B cell (primary cell): Measurements from ENCODE around the gene BANP. TPM values are rescaled to one million over a fixed set of nuclear protein-coding genes. Genes with fewer than 3 reads are reported as not detected.
A peak's percentile ranks its signal among the peaks of the same experiment; 100 is the strongest.

Source experiments
- ATAC-seq: fragments of 200-7000 bp; cut with Tn5 transposase; one replicate; pipeline ENCODE4 v1.10.0; 2021; ENCODE audit warnings: low read depth, mild to moderate bottlenecking, moderate number of reproducible peaks, moderate library complexity
- CTCF ChIA-PET: fragments of 350-600 bp; sonication (Branson Sonifier 250); formaldehyde crosslinking; loops from one replicate; lab custom pipeline; 2021; ENCODE audit warnings: antibody characterized with exemption, inconsistent platforms; lab: Charles Lee
- POLR2A ChIA-PET: fragments of 350-600 bp; sonication (Branson Sonifier 250); formaldehyde crosslinking; loops from one replicate; lab custom pipeline; 2021; ENCODE audit warnings: antibody characterized with exemption; lab: Charles Lee
- DNase-seq: peaks from one replicate; pipeline ENCODE4 v3.0.0; 2013
- H2AFZ ChIP-seq: 2 replicates; pipeline ENCODE4 v1.6.1; 2012; ENCODE audit warnings: mild to moderate bottlenecking, low read depth, low read length; ENCODE audit not compliant: insufficient read depth, poor library complexity, severe bottlenecking
- H3K27ac ChIP-seq, 2 donors: 1 replicate in 1 of 2; 2 replicates in 1 of 2; pipeline ENCODE4 v1.5.1; 2012 to 2013; ENCODE audit warnings: low read length in 2 of 2, mild to moderate bottlenecking in 2 of 2, moderate library complexity in 1 of 2
- H3K27me3 ChIP-seq, 4 experiments: fragments of 200-600 bp in 1 of 4; sonication (generic) in 1 of 4; replicated peaks in 1 of 4; 1 replicate in 2 of 4; 2 replicates in 2 of 4; pipeline versions ENCODE4 v1.6.1 to v1.7.0; 2013 to 2016; ENCODE audit warnings: low read length in 3 of 4, mild to moderate bottlenecking in 2 of 4, mixed read lengths in 1 of 4, moderate library complexity in 1 of 4; ENCODE audit not compliant: insufficient read depth in 4 of 4, control insufficient read depth in 3 of 4; ENCODE audit errors: control extremely low read depth in 1 of 4
- H3K36me3 ChIP-seq, 2 experiments: replicated peaks in 1 of 2; 1 replicate in 1 of 2; 2 replicates in 1 of 2; pipeline versions ENCODE4 v1.6.1 to v1.7.1; 2013; ENCODE audit warnings: low read length in 1 of 2; ENCODE audit not compliant: insufficient read depth in 2 of 2, control insufficient read depth in 1 of 2; ENCODE audit errors: control extremely low read depth in 1 of 2, extremely low read depth in 1 of 2
- H3K4me1 ChIP-seq, 2 donors: fragments of 200-600 bp in 1 of 2; sonication (generic) in 1 of 2; 1 replicate in 1 of 2; 2 replicates in 1 of 2; pipeline versions ENCODE4 v1.5.1 to v1.6.1; 2013 to 2017; ENCODE audit warnings: low read length in 2 of 2; ENCODE audit not compliant: control insufficient read depth in 2 of 2, insufficient read depth in 2 of 2
- H3K4me2 ChIP-seq: replicated peaks from 2 replicates; pipeline ENCODE3; 2012; ENCODE audit warnings: mild to moderate bottlenecking, low read depth, low read length; ENCODE audit not compliant: poor library complexity, severe bottlenecking
- H3K4me3 ChIP-seq, 5 experiments: fragments of 200-600 bp in 1 of 5; sonication (generic) in 1 of 5; 1 replicate in 3 of 5; 2 replicates in 2 of 5; pipeline versions ENCODE4 v1.5.1 to v1.7.0; 2011 to 2016; ENCODE audit warnings: low read length in 4 of 5, mild to moderate bottlenecking in 4 of 5, low read depth in 2 of 5, control low read depth in 1 of 5, moderate library complexity in 1 of 5; ENCODE audit not compliant: insufficient read depth in 1 of 5; ENCODE audit errors: control extremely low read depth in 1 of 5, extremely low read depth in 1 of 5
- H3K79me2 ChIP-seq: fragments of 200-600 bp; sonication (generic); one replicate; pipeline ENCODE4 v1.6.0; 2016; ENCODE audit warnings: low read length; ENCODE audit not compliant: control insufficient read depth, insufficient read depth
- H3K9ac ChIP-seq: fragments of 200-600 bp; sonication (generic); 2 replicates; pipeline ENCODE4 v1.6.1; 2017; ENCODE audit warnings: mild to moderate bottlenecking, low read length, moderate library complexity
- H3K9me3 ChIP-seq, 3 donors: one replicate each; pipeline versions ENCODE4 v1.6.1 to v1.7.1; 2013; ENCODE audit warnings: low read length in 2 of 3; ENCODE audit not compliant: control insufficient read depth in 2 of 3, insufficient read depth in 1 of 3; ENCODE audit errors: control extremely low read depth in 1 of 3
- H4K20me1 ChIP-seq: 2 replicates; pipeline ENCODE4 v1.6.0; 2012; ENCODE audit warnings: mild to moderate bottlenecking, low read length; ENCODE audit not compliant: insufficient read depth, control insufficient read depth, poor library complexity, severe bottlenecking
- H3K27ac Mint-ChIP-seq: one replicate; pipeline ENCODE4 v1.8.0; 2021; ENCODE audit warnings: mixed read lengths
- H3K27me3 Mint-ChIP-seq: one replicate; pipeline ENCODE4 v1.8.0; 2021; ENCODE audit warnings: mixed read lengths
- H3K4me1 Mint-ChIP-seq: one replicate; pipeline ENCODE4 v1.8.0; 2021; ENCODE audit warnings: mixed read lengths
- H3K4me3 Mint-ChIP-seq: one replicate; pipeline ENCODE4 v1.8.0; 2021; ENCODE audit warnings: mixed read lengths
- H3K9me3 Mint-ChIP-seq: one replicate; pipeline ENCODE4 v1.8.0; 2022; ENCODE audit warnings: mixed read lengths; ENCODE audit not compliant: insufficient read depth
- CTCF ChIP-seq: fragments of 200-600 bp; IDR thresholded peaks from one replicate; pipeline ENCODE4 v1.8.0; 2022; ENCODE audit warnings: antibody characterized with exemption, mild to moderate bottlenecking
- EZH2 ChIP-seq: IDR thresholded peaks from 2 replicates; pipeline ENCODE4 v1.6.1; 2012; ENCODE audit warnings: borderline replicate concordance, low read depth, mild to moderate bottlenecking, moderate library complexity, low read length; ENCODE audit not compliant: insufficient read depth, poor library complexity, severe bottlenecking
- WGBS: methylation state at CpG from one replicate; pipeline ENCODE4 v1.1.5; 2013; ENCODE audit warnings: missing lambda C conversion rate; ENCODE audit not compliant: insufficient coverage; 5-methylcytosine and 5-hydroxymethylcytosine counted together
- intact Hi-C: fragments of 100-400 bp; cut with micrococcal nuclease; formaldehyde crosslinking; loops from one replicate; pipeline ENCODE4 v1.10.0; 2022
- polyA plus RNA-seq: library from polyadenylated mRNA; depleted of rRNA; stranded (reverse); fragments of >200 nt; gene quantifications from 2 replicates; pipeline ENCODE4 v1.2.3, GENCODE V29; 2012
- total RNA-seq, 2 donors: library from RNA; stranded (reverse); fragments of 120-200 nt in 1 of 2; gene quantifications; 1 replicate in 1 of 2; 2 replicates in 1 of 2; pipeline versions ENCODE4 v1.2.3 to v1.2.4, GENCODE V29; 2013 to 2022

Gene BANP
- total and polyA plus RNA-seq, 2 donors (not counting 1 experiment from before 2014, with no cell fraction given) = 44.4 to 181 TPM

GRCh38 chr16:87965417-87965816 lies 14.2 kb downstream of the BANP start:
- POLR2A ChIA-PET = no interaction called here
- Histone ChIP-seq H3K4me2 (no peak overlapping the region), H3K27me3 (no peaks in the 10 kb centered on the region), H3K9ac (no peak overlapping the region), H3K4me1 (peaks cover 18 to 22% of the 10 kb centered on the region in 2 donors), H2AFZ (no peak overlapping the region), H3K9me3 (peaks cover 0 to under 1% (median 0%) of the 10 kb centered on the region in 3 donors), H3K36me3 (no peaks in the 10 kb centered on the region), H3K4me3 (no peak overlapping the region), H4K20me1 (peaks cover 93% of the 10 kb centered on the region), H3K79me2 (peaks cover 99% of the 10 kb centered on the region), H3K27ac (no peak overlapping the region)
- Mint-ChIP-seq H3K4me1 (peaks cover 61% of the 10 kb centered on the region), H3K9me3 (no peaks in the 10 kb centered on the region), H3K27ac (peak overlapping the region; percentile 62), H3K27me3 (no peaks in the 10 kb centered on the region), H3K4me3 (no peak overlapping the region)
- TF ChIP-seq CTCF (no peak), EZH2 (no peak)
- intact Hi-C loops = no loop called here
- WGBS = 94% methylated on average over 11 of the region's 11 CpGs
- CTCF ChIA-PET = no interaction called here
- no peak for ATAC-seq
- DNase-seq = no peak

- Mint-ChIP-seq H3K27me3 (no peaks in the 10 kb centered on the region), H3K9me3 (no peaks in the 10 kb centered on the region), H3K4me1 (peaks cover 58% of the 10 kb centered on the region), H3K27ac (peak overlapping the region; percentile 62), H3K4me3 (peak overlapping the region; percentile 73)
- peaks cover 16 to 21% of the 10 kb centered on the region in 2 donors for H3K4me1 ChIP-seq
- peaks cover 87% of the 10 kb centered on the region for H4K20me1 ChIP-seq
- H3K9ac ChIP-seq = no peak overlapping the region
- H3K27ac ChIP-seq = peak overlapping the region in 1 of 2 donors; percentile 10
- intact Hi-C loops = no loop called here
- H3K79me2 ChIP-seq = peaks cover 99% of the 10 kb centered on the region
- peaks cover 2 to 8% (median 2%) of the 10 kb centered on the region in 3 donors for H3K9me3 ChIP-seq
- TF ChIP-seq CTCF (no peak), EZH2 (no peak)
- ATAC-seq (no peak), DNase-seq (no peak)
- H2AFZ ChIP-seq = no peak overlapping the region
- ChIA-PET POLR2A (interaction anchor here (1.8 kb wide), 1 partner anchor 10 kb away, joined by 4 read pairs; no protein-coding TSS in a partner anchor), CTCF (no interaction called here)
- H3K36me3 ChIP-seq = peaks cover 2 to 3% of the 10 kb centered on the region in 2 experiments
- H3K27me3 ChIP-seq = no peaks in the 10 kb centered on the region
- H3K4me2 ChIP-seq = peak overlapping the region; percentile 59
- WGBS = 75% methylated on average over 2 of the region's 5 CpGs
- H3K4me3 ChIP-seq = no peak overlapping the region
Measured at GRCh38 chr16:87966064-87966645, 14.9 kb downstream of the BANP start.
